ENCODE data around the gene KLHL7.

KLHL7 gene

GRCh38 chr7:23105644-23106056 lies at the start of gene KLHL7:
Gene KLHL7 (plus strand): TSS chr7:23105785. CDS start chr7:23106027, 242 bp downstream.
- H3K4me3 ChIP-seq (ENCODE audit: low read depth, low read length): peak within 1 kb of the TSS; percentile 95
- TF ChIP-seq CTCF (IDR thresholded peaks at IDR 0.05; ENCODE audit: low read depth, low read length): no peak
- peaks cover 6% of the 10 kb centered on the region; the same call in 1 of the 2 replicates for H3K36me3 ChIP-seq
- DNase-seq: peak; percentile 96
- H3K27ac ChIP-seq: peak within 1 kb of the TSS; percentile 82
- H3K27me3 ChIP-seq (ENCODE audit: insufficient read depth, low read depth, severe bottlenecking): no peaks in the 10 kb centered on the region
- H3K9me3 ChIP-seq (ENCODE audit: severe bottlenecking): no peaks in the 10 kb centered on the region

GRCh38 chr7:23058408-23059096 lies 47.0 kb upstream of the KLHL7 start:
- no peak for TF ChIP-seq CTCF (IDR thresholded peaks at IDR 0.05; ENCODE audit: low read depth, low read length)
- DNase-seq: no peak
- H3K27ac ChIP-seq: no peak overlapping the region
- no peaks in the 10 kb centered on the region for H3K36me3 ChIP-seq
- H3K9me3 ChIP-seq (ENCODE audit: severe bottlenecking): no peaks in the 10 kb centered on the region
- no peak overlapping the region for H3K4me3 ChIP-seq (ENCODE audit: low read depth, low read length)
- no peaks in the 10 kb centered on the region for H3K27me3 ChIP-seq (ENCODE audit: insufficient read depth, low read depth, severe bottlenecking)

- H3K4me3 ChIP-seq (ENCODE audit: low read depth, low read length): no peak overlapping the region
- no peaks in the 10 kb centered on the region for H3K9me3 ChIP-seq (ENCODE audit: severe bottlenecking)
- H3K27ac ChIP-seq: no peak overlapping the region
- no peaks in the 10 kb centered on the region for H3K36me3 ChIP-seq
- no peak for TF ChIP-seq CTCF (IDR thresholded peaks at IDR 0.05; ENCODE audit: low read depth, low read length)
- H3K27me3 ChIP-seq (ENCODE audit: insufficient read depth, low read depth, severe bottlenecking): no peaks in the 10 kb centered on the region
- no peak for DNase-seq
Measured at GRCh38 chr7:23061327-23061726, 44.3 kb upstream of the KLHL7 start.

- no peaks in the 10 kb centered on the region for H3K36me3 ChIP-seq
- no peak overlapping the region for H3K27ac ChIP-seq
- TF ChIP-seq CTCF (IDR thresholded peaks at IDR 0.05; ENCODE audit: low read depth, low read length): no peak
- no peak overlapping the region for H3K4me3 ChIP-seq (ENCODE audit: low read depth, low read length)
- H3K27me3 ChIP-seq (ENCODE audit: insufficient read depth, low read depth, severe bottlenecking): no peaks in the 10 kb centered on the region
- no peak for DNase-seq
- H3K9me3 ChIP-seq (ENCODE audit: severe bottlenecking): no peaks in the 10 kb centered on the region
Measured at GRCh38 chr7:23062452-23062851, 43.1 kb upstream of the KLHL7 start.

GRCh38 chr7:23065974-23066373 lies 39.6 kb upstream of the KLHL7 start:
- Histone ChIP-seq H3K9me3 (ENCODE audit: severe bottlenecking) (no peaks in the 10 kb centered on the region), H3K36me3 (no peaks in the 10 kb centered on the region), H3K27ac (no peak overlapping the region), H3K27me3 (ENCODE audit: insufficient read depth, low read depth, severe bottlenecking) (no peaks in the 10 kb centered on the region), H3K4me3 (ENCODE audit: low read depth, low read length) (no peak overlapping the region)
- TF ChIP-seq CTCF (IDR thresholded peaks at IDR 0.05; ENCODE audit: low read depth, low read length): no peak
- no peak for DNase-seq

GRCh38 chr7:23067271-23067670 lies 38.3 kb upstream of the KLHL7 start:
- no peak for DNase-seq
- Histone ChIP-seq H3K27me3 (ENCODE audit: insufficient read depth, low read depth, severe bottlenecking) (no peaks in the 10 kb centered on the region), H3K9me3 (ENCODE audit: severe bottlenecking) (no peaks in the 10 kb centered on the region), H3K27ac (no peak overlapping the region), H3K36me3 (no peaks in the 10 kb centered on the region), H3K4me3 (ENCODE audit: low read depth, low read length) (no peak overlapping the region)
- no peak for TF ChIP-seq CTCF (IDR thresholded peaks at IDR 0.05; ENCODE audit: low read depth, low read length)

Data from WERI-Rb-1 (cell line).